ENCODE results near the gene VIL1.

Gene VIL1

GRCh38 chr2:218465987-218466633 lies 47.2 kb downstream of the VIL1 start:
- CTCF ChIA-PET: interaction anchor here (0.5 to 5.6 kb wide), 30 partner anchors 9 to 196 kb away, joined by 3 to 55 read pairs (median 4); partner anchors contain the start of genes AAMP, BCS1L, CTDSP1 and PLCD4
- DNase-seq (ENCODE audit: low read depth, low spot score): no peak
- no peak overlapping the region for H3K4me3 ChIP-seq (ENCODE audit: low read depth, low read length)
- no peak for TF ChIP-seq CTCF (IDR thresholded peaks at IDR 0.05; ENCODE audit: insufficient read depth, low read length, missing control alignments)
- POLR2A ChIA-PET: interaction anchor here (0.6 kb wide), 1 partner anchor 69 kb away, joined by 3 read pairs; no protein-coding TSS in a partner anchor

- CTCF ChIA-PET: interaction anchor here (1.5 to 1.8 kb wide), 3 partner anchors 29 to 178 kb away, joined by 4 to 7 read pairs (median 6); no protein-coding TSS in a partner anchor
- no peak for DNase-seq (ENCODE audit: low read depth, low spot score)
- no peak for TF ChIP-seq CTCF (IDR thresholded peaks at IDR 0.05; ENCODE audit: insufficient read depth, low read length, missing control alignments)
- H3K4me3 ChIP-seq (ENCODE audit: low read depth, low read length): no peak overlapping the region
- POLR2A ChIA-PET: interaction anchor here (0.6 kb wide), 1 partner anchor 45 kb away, joined by 3 read pairs; no protein-coding TSS in a partner anchor
Observed at GRCh38 chr2:218470448-218470847, 51.5 kb downstream of the VIL1 start.

GRCh38 chr2:218471036-218471435 lies 52.1 kb downstream of the VIL1 start:
- DNase-seq (ENCODE audit: low read depth, low spot score): no peak
- TF ChIP-seq CTCF (IDR thresholded peaks at IDR 0.05; ENCODE audit: insufficient read depth, low read length, missing control alignments): no peak
- ChIA-PET POLR2A (no interaction called here), CTCF (interaction anchor here (1.0 to 1.8 kb wide), 4 partner anchors 25 to 178 kb away, joined by 3 to 7 read pairs (median 5); no protein-coding TSS in a partner anchor)
- H3K4me3 ChIP-seq (ENCODE audit: low read depth, low read length): no peak overlapping the region

- DNase-seq (ENCODE audit: low read depth, low spot score): no peak
- POLR2A ChIA-PET: no interaction called here
Observed at GRCh38 chr2:218471982-218472381, 53.1 kb downstream of the VIL1 start.

GRCh38 chr2:218472988-218473387 lies 54.1 kb downstream of the VIL1 start:
- H3K4me3 ChIP-seq (ENCODE audit: low read depth, low read length): no peak overlapping the region
- ChIA-PET POLR2A (no interaction called here), CTCF (interaction anchor here (1.2 kb wide), 1 partner anchor 171 kb away, joined by 3 read pairs; no protein-coding TSS in a partner anchor)
- no peak for TF ChIP-seq CTCF (IDR thresholded peaks at IDR 0.05; ENCODE audit: insufficient read depth, low read length, missing control alignments)
- no peak for DNase-seq (ENCODE audit: low read depth, low spot score)

More at GRCh38 chr2:218471982-218472381, 53.1 kb downstream of the VIL1 start:
- CTCF ChIA-PET: interaction anchor here (1.0 to 1.6 kb wide), 3 partner anchors 24 to 179 kb away, joined by 3 to 6 read pairs (median 4); no protein-coding TSS in a partner anchor
- no peak overlapping the region for H3K4me3 ChIP-seq (ENCODE audit: low read depth, low read length)
- TF ChIP-seq CTCF (IDR thresholded peaks at IDR 0.05; ENCODE audit: insufficient read depth, low read length, missing control alignments): no peak

- H3K4me3 ChIP-seq (ENCODE audit: low read depth, low read length): no peak overlapping the region
- POLR2A ChIA-PET: no interaction called here
- CTCF ChIA-PET: interaction anchor here (1.6 to 3.6 kb wide), 2 partner anchors 9 to 182 kb away, joined by 4 to 23 read pairs; partner anchors contain the start of gene TMBIM1
- no peak for DNase-seq (ENCODE audit: low read depth, low spot score)
- TF ChIP-seq CTCF (IDR thresholded peaks at IDR 0.05; ENCODE audit: insufficient read depth, low read length, missing control alignments): no peak
Observed at GRCh38 chr2:218474527-218474926, 55.6 kb downstream of the VIL1 start.
